Activated CD8-positive, alpha-beta T cell treated with anti-CD3 and anti-CD28 coated beads for 36 hours (primary cell): ENCODE measurements around the gene ITIH6. TPM values are rescaled to one million over a fixed set of nuclear protein-coding genes. Genes with fewer than 3 reads are reported as not detected.

ENCODE experiments used
- ATAC-seq: fragments of 200-7000 bp; cut with Tn5 transposase; one replicate; pipeline ENCODE4 v1.10.0; 2021; ENCODE audit warnings: mild to moderate bottlenecking, moderate library complexity
- CTCF ChIA-PET: fragments of 350-600 bp; sonication (Branson Sonifier 250); formaldehyde crosslinking; loops from one replicate; lab custom pipeline; 2021; ENCODE audit warnings: antibody characterized with exemption; lab: Charles Lee
- POLR2A ChIA-PET: fragments of 350-600 bp; sonication (Branson Sonifier 250); formaldehyde crosslinking; loops from one replicate; lab custom pipeline; 2021; ENCODE audit warnings: antibody characterized with exemption; lab: Charles Lee
- DNase-seq: peaks from one replicate; pipeline ENCODE4 v3.0.0-alpha.2; 2020
- H3K27ac Mint-ChIP-seq: one replicate; pipeline ENCODE4 v1.8.0; 2021; ENCODE audit warnings: mild to moderate bottlenecking, mixed read lengths
- H3K27me3 Mint-ChIP-seq: one replicate; pipeline ENCODE4 v1.8.0; 2021; ENCODE audit warnings: mixed read lengths
- H3K36me3 Mint-ChIP-seq: one replicate; pipeline ENCODE4 v1.8.0; 2021; ENCODE audit warnings: low read depth, mixed read lengths
- H3K4me1 Mint-ChIP-seq: one replicate; pipeline ENCODE4 v1.8.0; 2021; ENCODE audit warnings: low read depth, mixed read lengths
- H3K4me3 Mint-ChIP-seq: one replicate; pipeline ENCODE4 v1.8.0; 2021; ENCODE audit warnings: mild to moderate bottlenecking, moderate library complexity, mixed read lengths
- H3K9me3 Mint-ChIP-seq: one replicate; pipeline ENCODE4 v1.8.0; 2021; ENCODE audit warnings: mixed read lengths
- CTCF ChIP-seq: fragments of 200-600 bp; IDR thresholded peaks from one replicate; pipeline ENCODE4 v1.8.0; 2022; ENCODE audit warnings: antibody characterized with exemption, mild to moderate bottlenecking
- intact Hi-C: fragments of 100-400 bp; cut with micrococcal nuclease; formaldehyde crosslinking; loops from one replicate; pipeline ENCODE4 v1.10.0; 2022
- total RNA-seq, 2 experiments: library from RNA; stranded (reverse); gene quantifications; one replicate each; pipeline ENCODE4 v1.2.3, GENCODE V29; 2021

The ITIH6 gene
- total RNA-seq, 2 experiments from 2014 or later, result not detected

GRCh38 chrX:54711735-54712134 is 86.3 kb downstream of the ITIH6 start:
- Mint-ChIP-seq H3K4me3 (no peak overlapping the region), H3K4me1 (no peaks in the 10 kb centered on the region), H3K36me3 (no peaks in the 10 kb centered on the region), H3K27ac (no peak overlapping the region), H3K27me3 (no peaks in the 10 kb centered on the region), H3K9me3 (no peaks in the 10 kb centered on the region)
- POLR2A ChIA-PET, result no interaction called here
- CTCF ChIA-PET, result no interaction called here
- intact Hi-C loops, result no loop called here
- no peak for TF ChIP-seq CTCF
- ATAC-seq (no peak), DNase-seq (no peak)

- TF ChIP-seq CTCF, result no peak
- CTCF ChIA-PET, result no interaction called here
- no peak for ATAC-seq
- no peak for DNase-seq
- H3K9me3 Mint-ChIP-seq, result no peaks in the 10 kb centered on the region
- no peaks in the 10 kb centered on the region for H3K36me3 Mint-ChIP-seq
- intact Hi-C loops, result no loop called here
- no peak overlapping the region for H3K4me3 Mint-ChIP-seq
- no peaks in the 10 kb centered on the region for H3K4me1 Mint-ChIP-seq
- H3K27me3 Mint-ChIP-seq, result peaks cover 2% of the 10 kb centered on the region
- POLR2A ChIA-PET, result no interaction called here
- no peak overlapping the region for H3K27ac Mint-ChIP-seq
Measured at GRCh38 chrX:54710920-54711319, 87.1 kb downstream of the ITIH6 start.

GRCh38 chrX:54708404-54708803 is 89.7 kb downstream of the ITIH6 start:
- H3K9me3 Mint-ChIP-seq, result no peaks in the 10 kb centered on the region
- intact Hi-C loops, result no loop called here
- TF ChIP-seq CTCF, result no peak
- H3K36me3 Mint-ChIP-seq, result no peaks in the 10 kb centered on the region
- no peak for DNase-seq
- no peaks in the 10 kb centered on the region for H3K4me1 Mint-ChIP-seq
- H3K4me3 Mint-ChIP-seq, result no peak overlapping the region
- ChIA-PET CTCF (interaction anchor here (1.5 kb wide), 1 partner anchor 13 kb away, joined by 3 read pairs; no protein-coding TSS in a partner anchor), POLR2A (no interaction called here)
- no peak for ATAC-seq
- no peak overlapping the region for H3K27ac Mint-ChIP-seq
- H3K27me3 Mint-ChIP-seq, result peaks cover 2% of the 10 kb centered on the region

Other genes starting within 250 kb of the ITIH6 start
- gene MAGED2, start 9.5 kb upstream of the ITIH6 start, total RNA-seq, result 10 to 100 TPM; 33.9 to 36.0 TPM
- 1 to 10 TPM; 4.0 to 5.2 TPM for gene TRO, start 122.6 kb upstream of the ITIH6 start, total RNA-seq
- under 1 TPM; 0.60 to 0.92 TPM for gene PFKFB1, start 195.9 kb upstream of the ITIH6 start, total RNA-seq
- 10 to 100 TPM; 30.0 to 33.0 TPM for gene APEX2, start 202.1 kb upstream of the ITIH6 start, total RNA-seq
- not detected for gene ALAS2, start 232.7 kb upstream of the ITIH6 start, total RNA-seq